CD8-positive, alpha-beta memory T cell (primary cell): ENCODE data around the gene KLRF2. TPM values are rescaled to one million over a fixed set of nuclear protein-coding genes. Genes with fewer than 3 reads are reported as not detected.
A peak's percentile ranks its signal among the peaks of the same experiment; 100 is the strongest.

Experiments
- CTCF ChIA-PET: fragments of 350-600 bp; sonication (Branson Sonifier 250); formaldehyde crosslinking; loops from one replicate; lab custom pipeline; 2021; ENCODE audit warnings: antibody characterized with exemption; lab: Charles Lee
- POLR2A ChIA-PET: fragments of 350-600 bp; sonication (Branson Sonifier 250); formaldehyde crosslinking; loops from one replicate; lab custom pipeline; 2021; ENCODE audit warnings: antibody characterized with exemption; lab: Charles Lee
- DNase-seq, 5 donors: peaks; one replicate each; pipeline versions ENCODE4 v3.0.0 to v3.0.0-alpha.2; 2020 to 2022; ENCODE audit warnings: mixed read lengths in 1 of 5
- H3K27ac ChIP-seq: one replicate; pipeline ENCODE4 v1.7.0; 2013; ENCODE audit warnings: low read depth, mild to moderate bottlenecking, low read length, moderate library complexity
- H3K27me3 ChIP-seq: 2 replicates; pipeline ENCODE4 v1.7.0; 2013; ENCODE audit warnings: low read length, mild to moderate bottlenecking; ENCODE audit not compliant: insufficient read depth, poor library complexity, severe bottlenecking
- H3K36me3 ChIP-seq: 2 replicates; pipeline ENCODE4 v1.7.0; 2013; ENCODE audit warnings: mild to moderate bottlenecking, low read length, moderate library complexity; ENCODE audit not compliant: insufficient read depth
- H3K4me1 ChIP-seq: 2 replicates; pipeline ENCODE4 v1.7.0; 2013; ENCODE audit warnings: mild to moderate bottlenecking, low read length, moderate library complexity; ENCODE audit not compliant: insufficient read depth
- H3K4me3 ChIP-seq: 2 replicates; pipeline ENCODE4 v1.7.0; 2013; ENCODE audit warnings: mild to moderate bottlenecking, low read length
- H3K9me3 ChIP-seq: 2 replicates; pipeline ENCODE4 v1.7.0; 2013; ENCODE audit warnings: mild to moderate bottlenecking, low read length
- H3K27ac Mint-ChIP-seq, 8 donors: one replicate each; pipeline ENCODE4 v1.8.0; 2020 to 2021; ENCODE audit warnings: mixed read lengths in 8 of 8, mild to moderate bottlenecking in 6 of 8, inconsistent platforms in 3 of 8, moderate library complexity in 3 of 8
- H3K27me3 Mint-ChIP-seq, 2 donors: one replicate each; pipeline ENCODE4 v1.8.0; 2020 to 2021; ENCODE audit warnings: mixed read lengths in 2 of 2, mild to moderate bottlenecking in 1 of 2, moderate library complexity in 1 of 2
- H3K36me3 Mint-ChIP-seq, 3 donors: one replicate each; pipeline ENCODE4 v1.8.0; 2020 to 2021; ENCODE audit warnings: mixed read lengths in 3 of 3, inconsistent platforms in 1 of 3, mild to moderate bottlenecking in 1 of 3
- H3K4me1 Mint-ChIP-seq, 3 donors: one replicate each; pipeline ENCODE4 v1.8.0; 2020 to 2021; ENCODE audit warnings: mixed read lengths in 3 of 3, inconsistent platforms in 1 of 3, mild to moderate bottlenecking in 1 of 3
- H3K4me3 Mint-ChIP-seq, 7 donors: one replicate each; pipeline ENCODE4 v1.8.0; 2020 to 2021; ENCODE audit warnings: mixed read lengths in 7 of 7, mild to moderate bottlenecking in 6 of 7, moderate library complexity in 4 of 7, inconsistent platforms in 2 of 7
- H3K9me3 Mint-ChIP-seq, 5 donors: one replicate each; pipeline ENCODE4 v1.8.0; 2020 to 2022; ENCODE audit warnings: mixed read lengths in 5 of 5, mild to moderate bottlenecking in 3 of 5, moderate library complexity in 2 of 5, inconsistent platforms in 1 of 5
- polyA plus RNA-seq: library from polyadenylated mRNA; unstranded; fragments of 300-500 nt; fragmentation: Illumina TruSeq; gene quantifications from one replicate; pipeline ENCODE4 v1.2.3, GENCODE V29; 2021
- total RNA-seq, 2 experiments: library from RNA; stranded (reverse); gene quantifications; one replicate each; pipeline ENCODE4 v1.2.3, GENCODE V29; 2021

Gene KLRF2
- total and polyA plus RNA-seq, 3 experiments from 2014 or later, result not detected

GRCh38 chr12:9935026-9935425 is 53.7 kb downstream of the KLRF2 start:
- no peaks in the 10 kb centered on the region for H3K36me3 ChIP-seq
- H3K36me3 Mint-ChIP-seq, result no peaks in the 10 kb centered on the region
- H3K27me3 ChIP-seq, result no peaks in the 10 kb centered on the region
- H3K27ac Mint-ChIP-seq, result no peak overlapping the region
- H3K4me1 Mint-ChIP-seq, result no peaks in the 10 kb centered on the region
- ChIA-PET POLR2A (no interaction called here), CTCF (interaction anchor here (0.9 kb wide), 1 partner anchor 121 kb away, joined by 3 read pairs; no protein-coding TSS in a partner anchor)
- H3K4me3 Mint-ChIP-seq, result no peak overlapping the region
- H3K9me3 ChIP-seq, result no peaks in the 10 kb centered on the region
- peaks cover 1 to 27% of the 10 kb centered on the region in 2 donors for H3K27me3 Mint-ChIP-seq
- H3K4me3 ChIP-seq, result no peak overlapping the region
- H3K27ac ChIP-seq, result no peak overlapping the region
- H3K9me3 Mint-ChIP-seq, result no peaks in the 10 kb centered on the region
- no peak for DNase-seq
- no peaks in the 10 kb centered on the region for H3K4me1 ChIP-seq

GRCh38 chr12:9936591-9936990 is 55.3 kb downstream of the KLRF2 start:
- Mint-ChIP-seq H3K27me3 (peaks cover 1 to 33% of the 10 kb centered on the region in 2 donors), H3K4me1 (no peaks in the 10 kb centered on the region), H3K9me3 (no peaks in the 10 kb centered on the region), H3K4me3 (no peak overlapping the region), H3K36me3 (no peaks in the 10 kb centered on the region), H3K27ac (no peak overlapping the region)
- DNase-seq, result no peak
- Histone ChIP-seq H3K27me3 (no peaks in the 10 kb centered on the region), H3K36me3 (no peaks in the 10 kb centered on the region), H3K9me3 (no peaks in the 10 kb centered on the region), H3K27ac (no peak overlapping the region), H3K4me1 (no peaks in the 10 kb centered on the region), H3K4me3 (no peak overlapping the region)
- POLR2A ChIA-PET, result no interaction called here
- CTCF ChIA-PET, result no interaction called here

GRCh38 chr12:9940375-9940774 is 59.1 kb downstream of the KLRF2 start:
- POLR2A ChIA-PET, result interaction anchor here (0.6 kb wide), 2 partner anchors 428 to 1858 kb away, joined by 3 read pairs; no protein-coding TSS in a partner anchor

GRCh38 chr12:9941838-9942237 is 60.5 kb downstream of the KLRF2 start:
- H3K4me1 Mint-ChIP-seq, result peaks cover 6 to 13% (median 8%) of the 10 kb centered on the region in 3 donors
- POLR2A ChIA-PET, result no interaction called here

More at GRCh38 chr12:9940375-9940774, 59.1 kb downstream of the KLRF2 start:
- no peak for DNase-seq
- H3K4me3 Mint-ChIP-seq, result no peak overlapping the region
- Histone ChIP-seq H3K27me3 (no peaks in the 10 kb centered on the region), H3K36me3 (no peaks in the 10 kb centered on the region), H3K9me3 (no peaks in the 10 kb centered on the region), H3K4me1 (peaks cover 4% of the 10 kb centered on the region), H3K4me3 (no peak overlapping the region), H3K27ac (no peak overlapping the region)
- no peaks in the 10 kb centered on the region for H3K9me3 Mint-ChIP-seq
- H3K36me3 Mint-ChIP-seq, result no peaks in the 10 kb centered on the region
- H3K27ac Mint-ChIP-seq, result no peak overlapping the region
- H3K4me1 Mint-ChIP-seq, result peaks cover 6 to 13% (median 8%) of the 10 kb centered on the region in 3 donors
- CTCF ChIA-PET, result interaction anchor here (0.9 to 1.9 kb wide), 4 partner anchors 9 to 127 kb away, joined by 3 to 5 read pairs (median 3); partner anchors contain the start of gene CLEC2A
- peaks cover 0 to 33% of the 10 kb centered on the region in 2 donors for H3K27me3 Mint-ChIP-seq

GRCh38 chr12:9943240-9943639 is 62.0 kb downstream of the KLRF2 start:
- Mint-ChIP-seq H3K27me3 (peaks cover 0 to 29% of the 10 kb centered on the region in 2 donors), H3K4me1 (peaks cover 7 to 19% (median 12%) of the 10 kb centered on the region in 3 donors), H3K4me3 (peak overlapping the region in 6 of 7 donors; percentile 34 to 73 (median 59)), H3K9me3 (no peaks in the 10 kb centered on the region), H3K27ac (no peak overlapping the region), H3K36me3 (no peaks in the 10 kb centered on the region)
- ChIA-PET POLR2A (no interaction called here), CTCF (no interaction called here)
- Histone ChIP-seq H3K4me1 (peaks cover 9% of the 10 kb centered on the region), H3K9me3 (no peaks in the 10 kb centered on the region), H3K36me3 (no peaks in the 10 kb centered on the region), H3K27me3 (no peaks in the 10 kb centered on the region), H3K27ac (no peak overlapping the region), H3K4me3 (peak overlapping the region; percentile 2)
- DNase-seq, result peak in 3 of 5 donors; percentile 1 to 56 (median 3)

More at GRCh38 chr12:9941838-9942237, 60.5 kb downstream of the KLRF2 start:
- Histone ChIP-seq H3K36me3 (no peaks in the 10 kb centered on the region), H3K27me3 (no peaks in the 10 kb centered on the region), H3K4me1 (peaks cover 4% of the 10 kb centered on the region), H3K9me3 (no peaks in the 10 kb centered on the region), H3K27ac (no peak overlapping the region), H3K4me3 (no peak overlapping the region)
- Mint-ChIP-seq H3K27me3 (peaks cover 0 to 31% of the 10 kb centered on the region in 2 donors), H3K4me3 (no peak overlapping the region), H3K27ac (no peak overlapping the region), H3K9me3 (no peaks in the 10 kb centered on the region), H3K36me3 (no peaks in the 10 kb centered on the region)
- CTCF ChIA-PET, result no interaction called here
- DNase-seq, result no peak

GRCh38 chr12:9944391-9944790 is 63.1 kb downstream of the KLRF2 start:
- H3K36me3 ChIP-seq, result no peaks in the 10 kb centered on the region
- Mint-ChIP-seq H3K4me1 (peaks cover 18 to 29% (median 22%) of the 10 kb centered on the region in 3 donors), H3K36me3 (no peaks in the 10 kb centered on the region), H3K27me3 (peaks cover 0 to 22% of the 10 kb centered on the region in 2 donors), H3K9me3 (no peaks in the 10 kb centered on the region), H3K27ac (no peak overlapping the region), H3K4me3 (peak overlapping the region in 2 of 7 donors; percentile 0 to 12)
- H3K27me3 ChIP-seq, result no peaks in the 10 kb centered on the region
- ChIA-PET CTCF (no interaction called here), POLR2A (no interaction called here)
- no peaks in the 10 kb centered on the region for H3K9me3 ChIP-seq
- DNase-seq, result no peak
- H3K4me3 ChIP-seq, result no peak overlapping the region
- no peak overlapping the region for H3K27ac ChIP-seq
- peaks cover 20% of the 10 kb centered on the region for H3K4me1 ChIP-seq

Other genes with a start within 250 kb of the KLRF2 start
- 100 to 1,000 TPM; 320 to 340 TPM for gene CLEC2D, start 211.8 kb upstream of the KLRF2 start, total RNA-seq
- 311 TPM for gene CLEC2D, start 211.8 kb upstream of the KLRF2 start, polyA plus RNA-seq
- gene CLECL1, start 148.4 kb upstream of the KLRF2 start, total RNA-seq, result 1 to 10 TPM; 3.6 to 4.7 TPM
- gene CLECL1, start 148.4 kb upstream of the KLRF2 start, polyA plus RNA-seq, result 14.3 TPM
- 10 to 100 TPM; 66.8 to 67.1 TPM for gene CD69, start 120.6 kb upstream of the KLRF2 start, total RNA-seq
- gene CD69, start 120.6 kb upstream of the KLRF2 start, polyA plus RNA-seq, result 253 TPM
- not detected for gene KLRF1, start 54.0 kb upstream of the KLRF2 start, total RNA-seq
- gene KLRF1, start 54.0 kb upstream of the KLRF2 start, polyA plus RNA-seq, result 52.1 TPM
- 10 to 100 TPM; 13.7 to 16.5 TPM for gene CLEC2B, start 12.1 kb upstream of the KLRF2 start, total RNA-seq
- 72.9 TPM for gene CLEC2B, start 12.1 kb upstream of the KLRF2 start, polyA plus RNA-seq
- not detected for gene CLEC2A, start 50.9 kb downstream of the KLRF2 start, total RNA-seq
- not detected for gene CLEC2A, start 50.9 kb downstream of the KLRF2 start, polyA plus RNA-seq
- gene CLEC12A, start 89.9 kb downstream of the KLRF2 start, total RNA-seq, result not detected
- gene CLEC12A, start 89.9 kb downstream of the KLRF2 start, polyA plus RNA-seq, result not detected
- gene CLEC1B, start 117.6 kb downstream of the KLRF2 start, total RNA-seq, result not detected
- gene CLEC1B, start 117.6 kb downstream of the KLRF2 start, polyA plus RNA-seq, result not detected
- gene CLEC12B, start 129.1 kb downstream of the KLRF2 start, total RNA-seq, result not detected
- gene CLEC12B, start 129.1 kb downstream of the KLRF2 start, polyA plus RNA-seq, result not detected
- not detected for gene CLEC9A, start 149.2 kb downstream of the KLRF2 start, total RNA-seq
- gene CLEC9A, start 149.2 kb downstream of the KLRF2 start, polyA plus RNA-seq, result not detected
- gene CLEC1A, start 217.5 kb downstream of the KLRF2 start, total RNA-seq, result not detected
- gene CLEC1A, start 217.5 kb downstream of the KLRF2 start, polyA plus RNA-seq, result not detected
- under 1 TPM; 0.62 to 0.68 TPM for gene CLEC7A, start 248.7 kb downstream of the KLRF2 start, total RNA-seq
- gene CLEC7A, start 248.7 kb downstream of the KLRF2 start, polyA plus RNA-seq, result not detected